Activated CD8-positive, alpha-beta memory T cell treated with anti-CD3 and anti-CD28 coated beads, Interleukin-2, amount 50 U/mL, for 1 hour (primary cell): ENCODE measurements around the gene SERTAD2.

ENCODE experiments used
- DNase-seq: peaks from one replicate; pipeline ENCODE4 v3.0.0-alpha.2; 2020; ENCODE audit errors: extremely low read depth

Gene SERTAD2

GRCh38 chr2:64675860-64676259 lies 22.1 kb upstream of the SERTAD2 start:
- DNase-seq: peak; percentile 31

- DNase-seq: no peak
These were observed 19.0 kb upstream of the SERTAD2 start for GRCh38 chr2:64672708-64673107.

GRCh38 chr2:64670047-64670446 lies 16.3 kb upstream of the SERTAD2 start:
- no peak for DNase-seq

- DNase-seq: no peak
These were observed 15.6 kb upstream of the SERTAD2 start for GRCh38 chr2:64669288-64669687.

- DNase-seq: no peak
These were observed 14.8 kb upstream of the SERTAD2 start for GRCh38 chr2:64668542-64668941.

GRCh38 chr2:64667535-64667934 lies 13.8 kb upstream of the SERTAD2 start:
- no peak for DNase-seq

GRCh38 chr2:64666810-64667438 lies 13.2 kb upstream of the SERTAD2 start:
- DNase-seq: no peak

GRCh38 chr2:64665709-64666108 lies 12.0 kb upstream of the SERTAD2 start:
- DNase-seq: no peak

GRCh38 chr2:64663402-64663801 lies 9.7 kb upstream of the SERTAD2 start:
- DNase-seq: no peak

GRCh38 chr2:64661741-64662169 lies 8.0 kb upstream of the SERTAD2 start:
- no peak for DNase-seq

- DNase-seq: no peak
These were observed 5.5 kb upstream of the SERTAD2 start for GRCh38 chr2:64659252-64659651.

GRCh38 chr2:64658269-64658668 lies 4.6 kb upstream of the SERTAD2 start:
- DNase-seq: no peak

GRCh38 chr2:64657411-64657810 lies 3.7 kb upstream of the SERTAD2 start:
- no peak for DNase-seq

- DNase-seq: no peak
These were observed 2.7 kb upstream of the SERTAD2 start for GRCh38 chr2:64656379-64656778.

GRCh38 chr2:64655873-64656272 lies 2.2 kb upstream of the SERTAD2 start:
- no peak for DNase-seq

GRCh38 chr2:64655018-64655664 lies 1.4 kb upstream of the SERTAD2 start:
- DNase-seq: no peak

GRCh38 chr2:64654063-64654811 lies 524 bp upstream of the SERTAD2 start:
- peak; percentile 51 for DNase-seq

GRCh38 chr2:64652231-64653108 lies 1.2 kb downstream of the SERTAD2 start:
- DNase-seq: no peak

- no peak for DNase-seq
These were observed 2.1 kb downstream of the SERTAD2 start for GRCh38 chr2:64651590-64651989.

GRCh38 chr2:64650722-64651338 lies 2.9 kb downstream of the SERTAD2 start:
- no peak for DNase-seq

- no peak for DNase-seq
These were observed 3.4 kb downstream of the SERTAD2 start for GRCh38 chr2:64650296-64650695.

GRCh38 chr2:64649626-64650025 lies 4.1 kb downstream of the SERTAD2 start:
- DNase-seq: no peak
